H1 (cell line): ENCODE results near the gene GJD2. TPM values are rescaled to one million over a fixed set of nuclear protein-coding genes. Genes with fewer than 3 reads are reported as not detected.

ENCODE experiments used
- E2F6 ChIP-seq: IDR thresholded peaks from 2 replicates; pipeline ENCODE4 v1.6.1; 2012; ENCODE audit warnings: inconsistent platforms
- polyA plus RNA-seq, 7 experiments: library from polyadenylated mRNA; depleted of rRNA in 3 of 7; stranded (reverse) in 5 of 7; unstranded in 2 of 7; fragments of >200 nt in 5 of 7; fragments of 200-250 nt in 2 of 7; gene quantifications; 1 replicate in 5 of 7; 2 replicates in 1 of 7; 4 replicates in 1 of 7; pipeline versions ENCODE4 v1.2.1 to v1.2.3, GENCODE V29; 2011 to 2013; ENCODE audit warnings: missing spikeins in 2 of 7, mixed read lengths in 2 of 7
- total RNA-seq: library from RNA; stranded (reverse); fragmentation: NEBNext Ultra II Directional; extraction: Animal tissue kit (Norgen Biotek cat#: 25700); gene quantifications from 2 replicates; pipeline ENCODE4 v1.2.1, GENCODE V29; 2021

Gene GJD2
- total and polyA plus RNA-seq, 2 of the 8 experiments (the other 6 are each of a cell fraction or from before 2014, with no cell fraction given): 0.39 to 0.54 TPM

- TF ChIP-seq E2F6: no peak
Measured at GRCh38 chr15:34793071-34793470, 38.3 kb upstream of the GJD2 start (continued).
